ENCODE results near the gene MBOAT1.

The MBOAT1 gene

GRCh38 chr6:20175810-20176410, 36.4 kb downstream of the MBOAT1 start:
- TF ChIP-seq ZNF8 (CRISPR knock-in tag; IDR thresholded peaks at IDR 0.05) = no peak
- TF ChIP-seq TOX (CRISPR knock-in tag; IDR thresholded peaks at IDR 0.05; ENCODE audit: borderline replicate concordance) = no peak
- no peak for TF ChIP-seq ZFP3 (CRISPR knock-in tag; IDR thresholded peaks at IDR 0.05)
- ATAC-seq = no peak

GRCh38 chr6:20173833-20174792, 38.2 kb downstream of the MBOAT1 start:
- no peak for ATAC-seq
- TF ChIP-seq BACH2 (CRISPR knock-in tag; IDR thresholded peaks at IDR 0.05; ENCODE audit: borderline replicate concordance) (no peak), ISL1 (CRISPR knock-in tag; IDR thresholded peaks at IDR 0.05) (no peak), RARB (CRISPR knock-in tag; IDR thresholded peaks at IDR 0.05) (no peak), GLIS3 (CRISPR knock-in tag; IDR thresholded peaks at IDR 0.05) (no peak), ZC3H10 (CRISPR knock-in tag; IDR thresholded peaks at IDR 0.05) (no peak), OSR1 (CRISPR knock-in tag; IDR thresholded peaks at IDR 0.05) (no peak), TOX (CRISPR knock-in tag; IDR thresholded peaks at IDR 0.05; ENCODE audit: borderline replicate concordance) (no peak)

DNA sequence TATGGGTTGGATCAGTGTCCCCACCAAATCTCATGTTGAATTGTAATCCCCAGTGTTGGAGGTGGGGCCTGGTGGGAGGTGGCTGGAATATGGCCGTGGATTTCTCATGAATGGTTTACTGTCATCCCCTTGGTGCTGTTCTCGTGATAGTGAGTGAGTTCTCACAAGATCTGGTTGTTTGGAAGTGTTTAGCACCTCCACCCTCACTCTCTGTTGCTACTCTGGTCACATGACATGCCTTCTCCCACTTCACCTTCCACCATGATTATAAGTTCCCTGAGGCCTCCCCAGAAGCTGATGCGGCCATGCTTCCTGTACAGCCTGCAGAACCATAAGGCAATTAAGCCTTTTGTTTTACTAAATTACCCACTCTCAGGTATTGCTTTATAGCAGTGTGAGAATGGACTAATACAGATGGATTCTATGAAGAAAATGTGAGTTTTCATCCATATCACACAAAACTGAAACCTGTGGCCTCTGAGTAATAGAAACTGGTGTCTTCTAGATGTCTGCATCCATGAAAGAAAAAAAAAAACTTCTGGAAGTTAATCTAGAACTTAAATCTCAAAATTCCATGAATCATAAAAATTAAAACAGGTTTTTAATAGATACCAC, 39.3 kb downstream of the MBOAT1 start:
- no peak for ATAC-seq
- TF ChIP-seq ZFP30 (CRISPR knock-in tag; IDR thresholded peaks at IDR 0.05) = no peak
- TF ChIP-seq ZFP3 (CRISPR knock-in tag; IDR thresholded peaks at IDR 0.05) = no peak
- TF ChIP-seq ARNTL (CRISPR knock-in tag; IDR thresholded peaks at IDR 0.05; ENCODE audit: borderline replicate concordance, low read depth) = no peak
- TF ChIP-seq PPARA (CRISPR knock-in tag; IDR thresholded peaks at IDR 0.05; ENCODE audit: borderline replicate concordance) = no peak
- TF ChIP-seq ZNF8 (CRISPR knock-in tag; IDR thresholded peaks at IDR 0.05) = no peak
- TF ChIP-seq GLIS3 (CRISPR knock-in tag; IDR thresholded peaks at IDR 0.05) = no peak
- TF ChIP-seq POU6F1 (CRISPR knock-in tag; IDR thresholded peaks at IDR 0.05; ENCODE audit: borderline replicate concordance, low read depth) = no peak

GRCh38 chr6:20170455-20171148, 41.7 kb downstream of the MBOAT1 start:
- no peak for ATAC-seq

DNA sequence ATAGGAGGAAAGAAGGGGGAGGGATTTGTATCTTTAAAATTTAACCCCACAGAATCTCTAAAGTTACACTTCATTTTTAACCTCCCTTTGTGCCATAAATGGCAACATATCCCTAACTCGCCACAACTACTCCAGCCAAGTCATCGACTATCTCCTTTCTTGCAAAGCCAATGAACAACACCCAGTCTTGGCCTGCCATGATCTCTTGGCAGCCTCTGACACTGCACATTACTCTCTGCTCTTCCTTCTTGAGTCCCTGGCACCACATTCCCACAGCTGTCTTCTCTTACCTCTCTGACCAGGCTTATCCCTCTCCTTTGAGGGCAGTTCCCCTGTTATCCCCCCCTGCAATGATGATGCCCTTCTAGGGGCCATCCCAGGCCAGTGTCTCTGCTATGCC, 42.5 kb downstream of the MBOAT1 start:
- TF ChIP-seq PPARA (CRISPR knock-in tag; IDR thresholded peaks at IDR 0.05; ENCODE audit: borderline replicate concordance) (no peak), ARNTL (CRISPR knock-in tag; IDR thresholded peaks at IDR 0.05; ENCODE audit: borderline replicate concordance, low read depth) (no peak), TOX (CRISPR knock-in tag; IDR thresholded peaks at IDR 0.05; ENCODE audit: borderline replicate concordance) (no peak), OSR1 (CRISPR knock-in tag; IDR thresholded peaks at IDR 0.05) (no peak), ZNF565 (CRISPR knock-in tag; conservative IDR thresholded peaks at IDR 0.05; ENCODE audit: low read depth) (no peak), ESRRG (CRISPR knock-in tag; IDR thresholded peaks at IDR 0.05) (no peak), SNAI2 (CRISPR knock-in tag; IDR thresholded peaks at IDR 0.05) (no peak)
- TF ChIP-seq, protein P1, sequence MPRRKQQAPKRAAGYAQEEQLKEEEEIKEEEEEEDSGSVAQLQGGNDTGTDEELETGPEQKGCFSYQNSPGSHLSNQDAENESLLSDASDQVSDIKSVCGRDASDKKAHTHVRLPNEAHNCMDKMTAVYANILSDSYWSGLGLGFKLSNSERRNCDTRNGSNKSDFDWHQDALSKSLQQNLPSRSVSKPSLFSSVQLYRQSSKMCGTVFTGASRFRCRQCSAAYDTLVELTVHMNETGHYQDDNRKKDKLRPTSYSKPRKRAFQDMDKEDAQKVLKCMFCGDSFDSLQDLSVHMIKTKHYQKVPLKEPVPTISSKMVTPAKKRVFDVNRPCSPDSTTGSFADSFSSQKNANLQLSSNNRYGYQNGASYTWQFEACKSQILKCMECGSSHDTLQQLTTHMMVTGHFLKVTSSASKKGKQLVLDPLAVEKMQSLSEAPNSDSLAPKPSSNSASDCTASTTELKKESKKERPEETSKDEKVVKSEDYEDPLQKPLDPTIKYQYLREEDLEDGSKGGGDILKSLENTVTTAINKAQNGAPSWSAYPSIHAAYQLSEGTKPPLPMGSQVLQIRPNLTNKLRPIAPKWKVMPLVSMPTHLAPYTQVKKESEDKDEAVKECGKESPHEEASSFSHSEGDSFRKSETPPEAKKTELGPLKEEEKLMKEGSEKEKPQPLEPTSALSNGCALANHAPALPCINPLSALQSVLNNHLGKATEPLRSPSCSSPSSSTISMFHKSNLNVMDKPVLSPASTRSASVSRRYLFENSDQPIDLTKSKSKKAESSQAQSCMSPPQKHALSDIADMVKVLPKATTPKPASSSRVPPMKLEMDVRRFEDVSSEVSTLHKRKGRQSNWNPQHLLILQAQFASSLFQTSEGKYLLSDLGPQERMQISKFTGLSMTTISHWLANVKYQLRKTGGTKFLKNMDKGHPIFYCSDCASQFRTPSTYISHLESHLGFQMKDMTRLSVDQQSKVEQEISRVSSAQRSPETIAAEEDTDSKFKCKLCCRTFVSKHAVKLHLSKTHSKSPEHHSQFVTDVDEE (CRISPR knock-in tag; IDR thresholded peaks at IDR 0.05) = no peak
- TF ChIP-seq, protein P2, sequence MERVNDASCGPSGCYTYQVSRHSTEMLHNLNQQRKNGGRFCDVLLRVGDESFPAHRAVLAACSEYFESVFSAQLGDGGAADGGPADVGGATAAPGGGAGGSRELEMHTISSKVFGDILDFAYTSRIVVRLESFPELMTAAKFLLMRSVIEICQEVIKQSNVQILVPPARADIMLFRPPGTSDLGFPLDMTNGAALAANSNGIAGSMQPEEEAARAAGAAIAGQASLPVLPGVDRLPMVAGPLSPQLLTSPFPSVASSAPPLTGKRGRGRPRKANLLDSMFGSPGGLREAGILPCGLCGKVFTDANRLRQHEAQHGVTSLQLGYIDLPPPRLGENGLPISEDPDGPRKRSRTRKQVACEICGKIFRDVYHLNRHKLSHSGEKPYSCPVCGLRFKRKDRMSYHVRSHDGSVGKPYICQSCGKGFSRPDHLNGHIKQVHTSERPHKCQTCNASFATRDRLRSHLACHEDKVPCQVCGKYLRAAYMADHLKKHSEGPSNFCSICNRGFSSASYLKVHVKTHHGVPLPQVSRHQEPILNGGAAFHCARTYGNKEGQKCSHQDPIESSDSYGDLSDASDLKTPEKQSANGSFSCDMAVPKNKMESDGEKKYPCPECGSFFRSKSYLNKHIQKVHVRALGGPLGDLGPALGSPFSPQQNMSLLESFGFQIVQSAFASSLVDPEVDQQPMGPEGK (CRISPR knock-in tag; IDR thresholded peaks at IDR 0.05; ENCODE audit: borderline replicate concordance) = no peak
- no peak for ATAC-seq

More at GRCh38 chr6:20170455-20171148, 41.7 kb downstream of the MBOAT1 start:
- no peak for TF ChIP-seq SNAI2 (CRISPR knock-in tag; IDR thresholded peaks at IDR 0.05)
- no peak for TF ChIP-seq ARNTL (CRISPR knock-in tag; IDR thresholded peaks at IDR 0.05; ENCODE audit: borderline replicate concordance, low read depth)
- TF ChIP-seq RARB (CRISPR knock-in tag; IDR thresholded peaks at IDR 0.05) = no peak
- no peak for TF ChIP-seq TOX (CRISPR knock-in tag; IDR thresholded peaks at IDR 0.05; ENCODE audit: borderline replicate concordance)
- no peak for TF ChIP-seq ZNF70 (CRISPR knock-in tag; IDR thresholded peaks at IDR 0.05)
- TF ChIP-seq BACH2 (CRISPR knock-in tag; IDR thresholded peaks at IDR 0.05; ENCODE audit: borderline replicate concordance) = no peak
- TF ChIP-seq CREB5 (CRISPR knock-in tag; IDR thresholded peaks at IDR 0.05; ENCODE audit: low read depth) = no peak
- TF ChIP-seq ZNF8 (CRISPR knock-in tag; IDR thresholded peaks at IDR 0.05) = no peak

Data from SK-N-SH treated with all-trans-retinoic acid at 6 μM for 48 hours (cell line).